ENCODE results near the gene TMEM121B. TPM values are rescaled to one million over a fixed set of nuclear protein-coding genes. Genes with fewer than 3 reads are reported as not detected.

Gene TMEM121B
- total RNA-seq, 1 experiment from 2014 or later, result not detected

GRCh38 chr22:17086296-17086695 lies 34.9 kb downstream of the TMEM121B start:
- TF ChIP-seq CTCF (IDR thresholded peaks at IDR 0.05; ENCODE audit: unreplicated experiment), result no peak
- H3K27me3 Mint-ChIP-seq (ENCODE audit: insufficient read depth, unreplicated experiment), result no peaks in the 10 kb centered on the region
- H3K9me3 Mint-ChIP-seq (ENCODE audit: unreplicated experiment), result no peaks in the 10 kb centered on the region
- no peak for DNase-seq (ENCODE audit: unreplicated experiment)
- BruUV-seq (replicated peaks), result TSS peak; percentile 13
- H3K27ac Mint-ChIP-seq (ENCODE audit: low read depth, unreplicated experiment), result no peak overlapping the region
- H3K36me3 Mint-ChIP-seq (ENCODE audit: insufficient read depth, unreplicated experiment), result no peaks in the 10 kb centered on the region
- intact Hi-C loops (cut with micrococcal nuclease), result no loop called here
- peaks cover 14% of the 10 kb centered on the region for H3K4me1 Mint-ChIP-seq (ENCODE audit: insufficient read depth, unreplicated experiment)
- H3K4me3 Mint-ChIP-seq (ENCODE audit: unreplicated experiment), result peak overlapping the region; percentile 84
- POLR2A ChIA-PET, result interaction anchor here (0.8 kb wide), 1 partner anchor 11 kb away, joined by 3 read pairs; no protein-coding TSS in a partner anchor
- CTCF ChIA-PET, result interaction anchor here (0.5 to 1.7 kb wide), 5 partner anchors 9 to 85 kb away, joined by 3 to 8 read pairs (median 3); no protein-coding TSS in a partner anchor

- TF ChIP-seq CTCF (IDR thresholded peaks at IDR 0.05; ENCODE audit: unreplicated experiment), result no peak
- intact Hi-C loops (cut with micrococcal nuclease), result loop anchor here (2.0 kb wide), 1 partner anchor 73 kb away; the partner anchor contains the start of gene HDHD5
- no TSS peak for BruUV-seq (replicated peaks)
- peaks cover 14% of the 10 kb centered on the region for H3K4me1 Mint-ChIP-seq (ENCODE audit: insufficient read depth, unreplicated experiment)
- ChIA-PET CTCF (interaction anchor here (0.6 to 3.7 kb wide), 4 partner anchors 10 to 691 kb away, joined by 3 to 22 read pairs (median 5); no protein-coding TSS in a partner anchor), POLR2A (interaction anchor here (0.7 to 1.0 kb wide), 5 partner anchors 8 to 142 kb away, joined by 3 to 4 read pairs (median 3); no protein-coding TSS in a partner anchor)
- H3K36me3 Mint-ChIP-seq (ENCODE audit: insufficient read depth, unreplicated experiment), result no peaks in the 10 kb centered on the region
- DNase-seq (ENCODE audit: unreplicated experiment), result peak; percentile 37
- no peaks in the 10 kb centered on the region for H3K9me3 Mint-ChIP-seq (ENCODE audit: unreplicated experiment)
- peak overlapping the region; percentile 88 for H3K27ac Mint-ChIP-seq (ENCODE audit: low read depth, unreplicated experiment)
- peak overlapping the region; percentile 84 for H3K4me3 Mint-ChIP-seq (ENCODE audit: unreplicated experiment)
- H3K27me3 Mint-ChIP-seq (ENCODE audit: insufficient read depth, unreplicated experiment), result no peaks in the 10 kb centered on the region
Observed at GRCh38 chr22:17085277-17086181, 35.6 kb downstream of the TMEM121B start.

GRCh38 chr22:17084554-17085276 lies 36.4 kb downstream of the TMEM121B start, which contains the start of gene IL17RA:
Gene IL17RA, plus strand, starts transcription at chr22:17085000. Its CDS starts 92 bp downstream, at chr22:17085092.
- no peak for TF ChIP-seq CTCF (IDR thresholded peaks at IDR 0.05; ENCODE audit: unreplicated experiment)
- BruUV-seq (replicated peaks), result no TSS peak
- intact Hi-C loops (cut with micrococcal nuclease), result loop anchor here (2.0 kb wide), 1 partner anchor 74 kb away; the partner anchor contains the start of gene HDHD5
- Mint-ChIP-seq H3K27me3 (ENCODE audit: insufficient read depth, unreplicated experiment) (no peaks in the 10 kb centered on the region), H3K4me1 (ENCODE audit: insufficient read depth, unreplicated experiment) (peaks cover 14% of the 10 kb centered on the region), H3K27ac (ENCODE audit: low read depth, unreplicated experiment) (peak within 1 kb of the TSS; percentile 88), H3K4me3 (ENCODE audit: unreplicated experiment) (peak within 1 kb of the TSS; percentile 84), H3K36me3 (ENCODE audit: insufficient read depth, unreplicated experiment) (no peaks in the 10 kb centered on the region), H3K9me3 (ENCODE audit: unreplicated experiment) (no peaks in the 10 kb centered on the region)
- POLR2A ChIA-PET, result interaction anchor here (0.7 to 1.0 kb wide), 4 partner anchors 9 to 143 kb away, joined by 3 to 4 read pairs (median 4); no protein-coding TSS in a partner anchor
- peak; percentile 92 for DNase-seq (ENCODE audit: unreplicated experiment)
- CTCF ChIA-PET, result interaction anchor here (0.6 to 3.7 kb wide), 3 partner anchors 59 to 692 kb away, joined by 3 to 22 read pairs (median 5); no protein-coding TSS in a partner anchor

All from MCF 10A (cell line).